ENCODE measurements around the gene CHN1. TPM values are rescaled to one million over a fixed set of nuclear protein-coding genes. Genes with fewer than 3 reads are reported as not detected.
A peak's percentile ranks its signal among the peaks of the same experiment; 100 is the strongest.

Gene CHN1
- polyA plus RNA-seq, 1 of the 3 experiments (the other 2 are of a cell fraction): 31.6 TPM

DNA sequence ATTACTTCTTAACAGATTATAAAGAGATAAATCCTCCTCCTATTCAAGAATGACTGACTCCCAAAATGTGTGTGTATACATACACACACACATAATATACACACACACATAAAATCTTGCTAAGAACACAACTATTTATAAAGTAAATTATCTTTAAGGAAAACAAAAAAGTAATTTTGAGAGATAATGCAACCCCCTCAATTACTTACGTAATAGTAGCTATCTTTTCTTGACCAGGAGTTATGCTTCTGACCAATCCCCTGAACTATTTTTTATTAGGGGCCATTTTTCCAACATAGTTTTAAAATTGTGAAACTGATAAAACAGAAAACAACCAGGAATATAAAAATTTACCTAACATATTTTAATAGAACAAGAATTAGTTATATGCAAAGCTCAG, 127.9 kb downstream of the CHN1 start:
- Histone ChIP-seq H2AFZ (ENCODE audit: low read depth) (no peak overlapping the region), H3K27me3 (ENCODE audit: insufficient read depth) (no peaks in the 10 kb centered on the region), H3K36me3 (replicated peaks in 1 of 2; ENCODE audit: control insufficient read depth in 1 of 2, insufficient read depth in 2 of 2, low read length in 1 of 2) (peaks cover 0 to 3% of the 10 kb centered on the region in 2 experiments), H3K79me2 (ENCODE audit: insufficient read depth) (no peaks in the 10 kb centered on the region), H3F3A (replicated peaks; ENCODE audit: insufficient read depth) (peaks cover 3% of the 10 kb centered on the region), H3K9me3 (no peaks in the 10 kb centered on the region), H3K27ac (ENCODE audit: low read depth in 2 of 2, low read length in 1 of 2) (peak overlapping the region in 1 of 2 experiments; percentile 92; a peak in 2 of 4 replicates), H3K4me1 (ENCODE audit: control insufficient read depth in 1 of 2, insufficient read depth in 2 of 2, low read depth in 1 of 2, low read length in 1 of 2) (peaks cover 10 to 34% of the 10 kb centered on the region in 2 experiments; a peak in 3 of 4 replicates), H3K9ac (0 out of 2 replicates have a peak overlapping the region, but pooled peaks have one; percentile 25), H3K4me3 (ENCODE audit: low read depth in 2 of 2, low read length in 1 of 2) (no peak overlapping the region), H3K9me2 (no peaks in the 10 kb centered on the region), H4K20me1 (ENCODE audit: insufficient read depth) (no peaks in the 10 kb centered on the region), H3K4me2 (no peak overlapping the region)
- no peak for DNase-seq
- WGBS (ENCODE audit: low lambda C conversion rate): 100% methylated on average over 1 of the region's 1 CpG
- TF ChIP-seq, protein P1, sequence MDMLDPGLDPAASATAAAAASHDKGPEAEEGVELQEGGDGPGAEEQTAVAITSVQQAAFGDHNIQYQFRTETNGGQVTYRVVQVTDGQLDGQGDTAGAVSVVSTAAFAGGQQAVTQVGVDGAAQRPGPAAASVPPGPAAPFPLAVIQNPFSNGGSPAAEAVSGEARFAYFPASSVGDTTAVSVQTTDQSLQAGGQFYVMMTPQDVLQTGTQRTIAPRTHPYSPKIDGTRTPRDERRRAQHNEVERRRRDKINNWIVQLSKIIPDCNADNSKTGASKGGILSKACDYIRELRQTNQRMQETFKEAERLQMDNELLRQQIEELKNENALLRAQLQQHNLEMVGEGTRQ (IDR thresholded peaks at IDR 0.05; ENCODE audit: borderline replicate concordance, low read depth, low read length): no peak
- TF ChIP-seq FOXJ3 (CRISPR knock-in tag; IDR thresholded peaks at IDR 0.05): no peak
- TF ChIP-seq MXI1 (IDR thresholded peaks at IDR 0.05; ENCODE audit: low read depth, low read length): no peak
- TF ChIP-seq EZH2phosphoT487 (IDR thresholded peaks at IDR 0.05; ENCODE audit: borderline replicate concordance, low read depth): no peak
- no peak for TF ChIP-seq CHD2 (IDR thresholded peaks at IDR 0.05; ENCODE audit: low read length, partially characterized antibody)
- no peak for TF ChIP-seq YY1 (IDR thresholded peaks at IDR 0.05; ENCODE audit: low read depth)
- TF ChIP-seq, protein P2, sequence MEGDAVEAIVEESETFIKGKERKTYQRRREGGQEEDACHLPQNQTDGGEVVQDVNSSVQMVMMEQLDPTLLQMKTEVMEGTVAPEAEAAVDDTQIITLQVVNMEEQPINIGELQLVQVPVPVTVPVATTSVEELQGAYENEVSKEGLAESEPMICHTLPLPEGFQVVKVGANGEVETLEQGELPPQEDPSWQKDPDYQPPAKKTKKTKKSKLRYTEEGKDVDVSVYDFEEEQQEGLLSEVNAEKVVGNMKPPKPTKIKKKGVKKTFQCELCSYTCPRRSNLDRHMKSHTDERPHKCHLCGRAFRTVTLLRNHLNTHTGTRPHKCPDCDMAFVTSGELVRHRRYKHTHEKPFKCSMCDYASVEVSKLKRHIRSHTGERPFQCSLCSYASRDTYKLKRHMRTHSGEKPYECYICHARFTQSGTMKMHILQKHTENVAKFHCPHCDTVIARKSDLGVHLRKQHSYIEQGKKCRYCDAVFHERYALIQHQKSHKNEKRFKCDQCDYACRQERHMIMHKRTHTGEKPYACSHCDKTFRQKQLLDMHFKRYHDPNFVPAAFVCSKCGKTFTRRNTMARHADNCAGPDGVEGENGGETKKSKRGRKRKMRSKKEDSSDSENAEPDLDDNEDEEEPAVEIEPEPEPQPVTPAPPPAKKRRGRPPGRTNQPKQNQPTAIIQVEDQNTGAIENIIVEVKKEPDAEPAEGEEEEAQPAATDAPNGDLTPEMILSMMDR (IDR thresholded peaks at IDR 0.05): no peak
- no peak for TF ChIP-seq RFX5 (IDR thresholded peaks at IDR 0.05; ENCODE audit: low read length)
- no peak for TF ChIP-seq GATA2 (CRISPR knock-in tag; IDR thresholded peaks at IDR 0.05)
- TF ChIP-seq, protein P3, sequence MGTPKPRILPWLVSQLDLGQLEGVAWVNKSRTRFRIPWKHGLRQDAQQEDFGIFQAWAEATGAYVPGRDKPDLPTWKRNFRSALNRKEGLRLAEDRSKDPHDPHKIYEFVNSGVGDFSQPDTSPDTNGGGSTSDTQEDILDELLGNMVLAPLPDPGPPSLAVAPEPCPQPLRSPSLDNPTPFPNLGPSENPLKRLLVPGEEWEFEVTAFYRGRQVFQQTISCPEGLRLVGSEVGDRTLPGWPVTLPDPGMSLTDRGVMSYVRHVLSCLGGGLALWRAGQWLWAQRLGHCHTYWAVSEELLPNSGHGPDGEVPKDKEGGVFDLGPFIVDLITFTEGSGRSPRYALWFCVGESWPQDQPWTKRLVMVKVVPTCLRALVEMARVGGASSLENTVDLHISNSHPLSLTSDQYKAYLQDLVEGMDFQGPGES (IDR thresholded peaks at IDR 0.05; ENCODE audit: low read depth, low read length): no peak
- no peak for TF ChIP-seq RAD21 (IDR thresholded peaks at IDR 0.05; ENCODE audit: low read length)
- TF ChIP-seq TCF12 (IDR thresholded peaks at IDR 0.05): no peak
- TF ChIP-seq RCOR1 (IDR thresholded peaks at IDR 0.05; ENCODE audit: low read length): no peak
- TF ChIP-seq, protein P4, sequence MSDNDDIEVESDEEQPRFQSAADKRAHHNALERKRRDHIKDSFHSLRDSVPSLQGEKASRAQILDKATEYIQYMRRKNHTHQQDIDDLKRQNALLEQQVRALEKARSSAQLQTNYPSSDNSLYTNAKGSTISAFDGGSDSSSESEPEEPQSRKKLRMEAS (IDR thresholded peaks at IDR 0.05; ENCODE audit: low read depth): no peak
- no peak for TF ChIP-seq MEF2A (IDR thresholded peaks at IDR 0.05; ENCODE audit: borderline replicate concordance, low read depth)
- TF ChIP-seq TEAD4 (IDR thresholded peaks at IDR 0.05; ENCODE audit: borderline replicate concordance, insufficient read depth): no peak
- no peak for TF ChIP-seq NRF1 (IDR thresholded peaks at IDR 0.05; ENCODE audit: low read depth, low read length)
- TF ChIP-seq, protein P5, sequence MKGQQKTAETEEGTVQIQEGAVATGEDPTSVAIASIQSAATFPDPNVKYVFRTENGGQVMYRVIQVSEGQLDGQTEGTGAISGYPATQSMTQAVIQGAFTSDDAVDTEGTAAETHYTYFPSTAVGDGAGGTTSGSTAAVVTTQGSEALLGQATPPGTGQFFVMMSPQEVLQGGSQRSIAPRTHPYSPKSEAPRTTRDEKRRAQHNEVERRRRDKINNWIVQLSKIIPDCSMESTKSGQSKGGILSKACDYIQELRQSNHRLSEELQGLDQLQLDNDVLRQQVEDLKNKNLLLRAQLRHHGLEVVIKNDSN (IDR thresholded peaks at IDR 0.05; ENCODE audit: borderline replicate concordance, low read depth): no peak
- ChIA-PET CTCF (interaction anchor here (0.9 to 3.4 kb wide), 6 partner anchors 10 to 108 kb away, joined by 3 to 11 read pairs (median 4); no protein-coding TSS in a partner anchor), POLR2A (no interaction called here)
